Naive thymus-derived CD4-positive, alpha-beta T cell (primary cell): ENCODE data around the gene HIVEP3. TPM values are rescaled to one million over a fixed set of nuclear protein-coding genes. Genes with fewer than 3 reads are reported as not detected.

Experiments used
- ATAC-seq: fragments of 150-1000 bp; cut with Tn5 transposase; 2 replicates; pipeline ENCODE4 v1.10.0; 2021; ENCODE audit warnings: mild to moderate bottlenecking, moderate library complexity
- CTCF ChIA-PET: fragments of 350-600 bp; sonication (Branson Sonifier 250); formaldehyde crosslinking; loops from one replicate; lab custom pipeline; 2021; ENCODE audit warnings: antibody characterized with exemption; lab: Charles Lee
- POLR2A ChIA-PET: fragments of 350-600 bp; sonication (Branson Sonifier 250); formaldehyde crosslinking; loops from one replicate; lab custom pipeline; 2021; ENCODE audit warnings: antibody characterized with exemption, inconsistent platforms; lab: Charles Lee
- DNase-seq, 9 donors: peaks; one replicate each; pipeline versions ENCODE4 v3.0.0 to v3.0.0-alpha.2; 2020 to 2022; ENCODE audit warnings: mixed read lengths in 1 of 9
- H3K27ac ChIP-seq: one replicate; pipeline ENCODE4 v1.7.0; 2013; ENCODE audit warnings: mild to moderate bottlenecking, low read depth, low read length, moderate library complexity
- H3K27me3 ChIP-seq, 2 donors: one replicate each; pipeline ENCODE4 v1.7.0; 2013; ENCODE audit warnings: low read length in 2 of 2, mild to moderate bottlenecking in 2 of 2, moderate library complexity in 2 of 2; ENCODE audit not compliant: control insufficient read depth in 2 of 2, insufficient read depth in 2 of 2
- H3K36me3 ChIP-seq, 3 experiments: 1 replicate in 2 of 3; 2 replicates in 1 of 3; pipeline ENCODE4 v1.7.0; 2013; ENCODE audit warnings: low read length in 3 of 3, mild to moderate bottlenecking in 3 of 3, moderate library complexity in 1 of 3; ENCODE audit not compliant: insufficient read depth in 3 of 3, control insufficient read depth in 2 of 3
- H3K4me1 ChIP-seq, 2 donors: one replicate each; pipeline ENCODE4 v1.7.0; 2013; ENCODE audit warnings: low read length in 2 of 2, mild to moderate bottlenecking in 2 of 2, moderate library complexity in 1 of 2; ENCODE audit not compliant: control insufficient read depth in 2 of 2, insufficient read depth in 2 of 2
- H3K4me3 ChIP-seq: 2 replicates; pipeline ENCODE4 v1.7.0; 2013; ENCODE audit warnings: mild to moderate bottlenecking, low read length
- H3K9me3 ChIP-seq, 3 experiments: 1 replicate in 2 of 3; 2 replicates in 1 of 3; pipeline ENCODE4 v1.7.0; 2013; ENCODE audit warnings: low read length in 3 of 3; ENCODE audit not compliant: control insufficient read depth in 2 of 3
- H3K27ac Mint-ChIP-seq, 9 donors: one replicate each; pipeline ENCODE4 v1.8.0; 2020 to 2022; ENCODE audit warnings: mixed read lengths in 9 of 9, mild to moderate bottlenecking in 8 of 9, moderate library complexity in 5 of 9, inconsistent platforms in 2 of 9
- H3K27me3 Mint-ChIP-seq, 5 donors: one replicate each; pipeline ENCODE4 v1.8.0; 2021 to 2022; ENCODE audit warnings: mixed read lengths in 5 of 5, mild to moderate bottlenecking in 1 of 5
- H3K36me3 Mint-ChIP-seq, 5 donors: one replicate each; pipeline ENCODE4 v1.8.0; 2020 to 2022; ENCODE audit warnings: mixed read lengths in 5 of 5, mild to moderate bottlenecking in 3 of 5, inconsistent platforms in 1 of 5
- H3K4me1 Mint-ChIP-seq, 7 donors: one replicate each; pipeline ENCODE4 v1.8.0; 2020 to 2022; ENCODE audit warnings: mixed read lengths in 7 of 7, mild to moderate bottlenecking in 3 of 7, inconsistent platforms in 1 of 7
- H3K4me3 Mint-ChIP-seq, 10 donors: one replicate each; pipeline ENCODE4 v1.8.0; 2020 to 2022; ENCODE audit warnings: mild to moderate bottlenecking in 10 of 10, mixed read lengths in 10 of 10, moderate library complexity in 6 of 10, inconsistent platforms in 2 of 10
- H3K9me3 Mint-ChIP-seq, 11 donors: one replicate each; pipeline ENCODE4 v1.8.0; 2020 to 2022; ENCODE audit warnings: mixed read lengths in 11 of 11, mild to moderate bottlenecking in 4 of 11, inconsistent platforms in 1 of 11, moderate library complexity in 1 of 11
- intact Hi-C, 2 donors: fragments of 100-400 bp; cut with micrococcal nuclease; formaldehyde crosslinking; loops; one replicate each; pipeline ENCODE4 v1.15.1; 2023
- polyA plus RNA-seq, 2 donors: library from polyadenylated mRNA; unstranded; fragments of 300-500 nt; fragmentation: Illumina TruSeq; gene quantifications; one replicate each; pipeline ENCODE4 v1.2.3, GENCODE V29; 2021
- total RNA-seq, 6 experiments: library from RNA in 5 of 6; stranded (reverse) in 5 of 6; gene quantifications; 1 replicate in 5 of 6; 2 replicates in 1 of 6; pipeline ENCODE4 v1.2.3 and lab custom pipeline; 2021 to 2026

The HIVEP3 gene
- total and polyA plus RNA-seq, 7 experiments from 2014 or later = 4.3 to 19.1 (median 7.0) TPM

GRCh38 chr1:41942278-41942677 lies 23.6 kb upstream of the HIVEP3 start:
- peaks cover 0 to 19% (median 0%) of the 10 kb centered on the region in 7 donors for H3K4me1 Mint-ChIP-seq
- Histone ChIP-seq H3K4me1 (no peaks in the 10 kb centered on the region), H3K4me3 (no peak overlapping the region), H3K27me3 (no peaks in the 10 kb centered on the region), H3K36me3 (no peaks in the 10 kb centered on the region), H3K9me3 (no peaks in the 10 kb centered on the region), H3K27ac (no peak overlapping the region)
- no peak for ATAC-seq
- CTCF ChIA-PET = no interaction called here
- peaks cover 4 to 28% (median 11%) of the 10 kb centered on the region in 5 donors for H3K36me3 Mint-ChIP-seq
- no peak overlapping the region for H3K27ac Mint-ChIP-seq
- DNase-seq = no peak
- no peaks in the 10 kb centered on the region for H3K27me3 Mint-ChIP-seq
- H3K4me3 Mint-ChIP-seq = no peak overlapping the region
- intact Hi-C loops = no loop called here
- peaks cover 0 to 15% (median 6%) of the 10 kb centered on the region in 11 donors for H3K9me3 Mint-ChIP-seq
- POLR2A ChIA-PET = interaction anchor here (0.9 to 1.3 kb wide), 2 partner anchors 23 to 26 kb away, joined by 3 to 4 read pairs; no protein-coding TSS in a partner anchor

DNA sequence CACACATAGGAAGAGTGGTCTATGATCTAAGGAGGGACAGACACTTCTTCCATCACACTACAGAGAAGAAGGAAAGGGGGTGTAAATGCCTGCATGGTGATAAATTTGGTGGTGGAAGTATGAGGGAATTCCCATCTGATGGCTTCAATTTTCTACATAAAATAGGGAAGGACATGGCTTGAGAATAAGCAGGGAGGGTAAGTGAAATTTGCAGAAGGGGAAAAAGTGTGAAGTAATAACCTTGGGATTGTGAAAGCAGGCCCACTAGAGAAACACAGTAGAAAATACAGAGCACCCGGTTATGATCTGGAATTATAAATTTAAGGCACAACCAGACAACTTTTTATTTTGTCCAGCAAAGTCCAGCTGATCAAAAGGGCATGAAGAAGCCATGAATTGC lies 22.7 kb upstream of the HIVEP3 start:
- Mint-ChIP-seq H3K4me3 (no peak overlapping the region), H3K36me3 (peaks cover 4 to 28% (median 14%) of the 10 kb centered on the region in 5 donors), H3K27me3 (no peaks in the 10 kb centered on the region), H3K9me3 (peaks cover 0 to 15% (median 6%) of the 10 kb centered on the region in 11 donors), H3K4me1 (peaks cover 0 to 19% (median 0%) of the 10 kb centered on the region in 7 donors), H3K27ac (no peak overlapping the region)
- H3K27ac ChIP-seq = no peak overlapping the region
- no peaks in the 10 kb centered on the region for H3K27me3 ChIP-seq
- DNase-seq = no peak
- no peak overlapping the region for H3K4me3 ChIP-seq
- intact Hi-C loops = no loop called here
- ChIA-PET CTCF (no interaction called here), POLR2A (no interaction called here)
- no peaks in the 10 kb centered on the region for H3K36me3 ChIP-seq
- H3K4me1 ChIP-seq = no peaks in the 10 kb centered on the region
- no peak for ATAC-seq
- no peaks in the 10 kb centered on the region for H3K9me3 ChIP-seq

DNA sequence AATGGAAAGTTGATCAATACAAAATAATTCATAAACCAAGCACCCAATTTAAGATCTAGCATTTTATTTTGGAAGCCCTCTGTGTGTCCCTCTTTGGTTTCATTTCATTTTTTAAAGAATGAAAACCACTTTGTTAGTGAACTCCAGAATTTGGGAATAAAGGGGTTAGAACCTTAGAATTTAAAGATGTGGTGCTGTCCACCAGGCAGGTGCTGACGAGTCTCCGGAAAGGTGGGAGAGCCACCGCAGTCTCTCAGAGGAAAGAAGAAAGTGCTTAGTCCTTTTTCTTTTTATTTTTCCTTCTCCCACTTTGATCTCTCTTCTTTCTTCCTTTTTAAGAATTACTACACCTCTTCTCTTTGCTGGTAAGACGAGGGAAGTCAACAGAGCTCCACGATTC lies 20.5 kb upstream of the HIVEP3 start:
- Mint-ChIP-seq H3K27me3 (no peaks in the 10 kb centered on the region), H3K36me3 (peaks cover 4 to 28% (median 16%) of the 10 kb centered on the region in 5 donors), H3K27ac (no peak overlapping the region), H3K9me3 (peaks cover 0 to 15% (median 4%) of the 10 kb centered on the region in 11 donors), H3K4me1 (peaks cover 0 to 13% (median 7%) of the 10 kb centered on the region in 7 donors), H3K4me3 (no peak overlapping the region)
- intact Hi-C loops = loop anchor here in 1 of 2 donors (10.0 kb wide), 1 partner anchor 46 kb away; no protein-coding TSS in a partner anchor
- DNase-seq (no peak), ATAC-seq (no peak)
- H3K27me3 ChIP-seq = no peaks in the 10 kb centered on the region
- POLR2A ChIA-PET = no interaction called here
- CTCF ChIA-PET = interaction anchor here (0.7 kb wide), 1 partner anchor 47 kb away, joined by 3 read pairs; no protein-coding TSS in a partner anchor
- no peaks in the 10 kb centered on the region for H3K4me1 ChIP-seq
- H3K4me3 ChIP-seq = no peak overlapping the region
- no peaks in the 10 kb centered on the region for H3K9me3 ChIP-seq
- H3K27ac ChIP-seq = no peak overlapping the region
- H3K36me3 ChIP-seq = no peaks in the 10 kb centered on the region

GRCh38 chr1:41936107-41936506 lies 17.4 kb upstream of the HIVEP3 start:
- no peak overlapping the region for H3K4me3 Mint-ChIP-seq
- Histone ChIP-seq H3K9me3 (no peaks in the 10 kb centered on the region), H3K27me3 (no peaks in the 10 kb centered on the region), H3K4me1 (no peaks in the 10 kb centered on the region), H3K27ac (no peak overlapping the region), H3K36me3 (no peaks in the 10 kb centered on the region), H3K4me3 (no peak overlapping the region)
- DNase-seq (no peak), ATAC-seq (no peak)
- peaks cover 0 to 14% (median 0%) of the 10 kb centered on the region in 11 donors for H3K9me3 Mint-ChIP-seq
- POLR2A ChIA-PET = interaction anchor here (0.6 kb wide), 1 partner anchor 16 kb away, joined by 3 read pairs; no protein-coding TSS in a partner anchor
- CTCF ChIA-PET = no interaction called here
- intact Hi-C loops = loop anchor here in 1 of 2 donors (10.0 kb wide), 1 partner anchor 49 kb away; no protein-coding TSS in a partner anchor
- no peak overlapping the region for H3K27ac Mint-ChIP-seq
- peaks cover 0 to 21% (median 12%) of the 10 kb centered on the region in 5 donors for H3K36me3 Mint-ChIP-seq
- H3K27me3 Mint-ChIP-seq = peaks cover 0 to 13% (median 0%) of the 10 kb centered on the region in 5 donors
- peaks cover 0 to 14% (median 8%) of the 10 kb centered on the region in 7 donors for H3K4me1 Mint-ChIP-seq

GRCh38 chr1:41935226-41935625 lies 16.5 kb upstream of the HIVEP3 start:
- ChIA-PET CTCF (no interaction called here), POLR2A (no interaction called here)

DNA sequence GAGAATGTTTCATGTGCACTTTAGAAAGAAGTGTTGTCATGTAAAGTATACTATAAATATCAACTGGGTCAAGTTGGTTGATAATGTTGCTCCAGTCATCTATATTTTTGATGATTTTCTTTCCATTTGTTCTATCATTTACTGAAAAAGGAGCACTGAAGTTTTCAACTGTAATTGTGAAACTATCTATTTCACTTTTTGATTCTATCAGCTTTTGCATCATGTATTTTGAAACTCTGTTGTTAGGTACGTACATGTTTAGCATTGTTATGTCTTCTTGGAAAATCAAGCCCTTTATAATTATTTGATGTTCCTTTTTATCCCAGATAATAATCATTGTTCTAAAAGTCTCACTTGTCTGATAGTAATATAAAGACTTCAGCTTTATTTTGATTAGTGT lies 14.4 kb upstream of the HIVEP3 start:
- no peaks in the 10 kb centered on the region for H3K9me3 ChIP-seq
- POLR2A ChIA-PET = interaction anchor here (1.6 kb wide), 1 partner anchor 41 kb away, joined by 6 read pairs; no protein-coding TSS in a partner anchor
- H3K4me1 ChIP-seq = no peaks in the 10 kb centered on the region
- Mint-ChIP-seq H3K4me3 (no peak overlapping the region), H3K36me3 (peaks cover 0 to 17% (median 4%) of the 10 kb centered on the region in 5 donors), H3K27me3 (peaks cover 0 to 34% (median 0%) of the 10 kb centered on the region in 5 donors), H3K27ac (no peak overlapping the region), H3K4me1 (peaks cover 0 to 9% (median 1%) of the 10 kb centered on the region in 7 donors), H3K9me3 (peaks cover 0 to 11% (median 0%) of the 10 kb centered on the region in 11 donors)
- no peaks in the 10 kb centered on the region for H3K36me3 ChIP-seq
- no peak overlapping the region for H3K4me3 ChIP-seq
- ATAC-seq (no peak), DNase-seq (no peak)
- no peaks in the 10 kb centered on the region for H3K27me3 ChIP-seq
- H3K27ac ChIP-seq = no peak overlapping the region
- CTCF ChIA-PET = no interaction called here
- intact Hi-C loops = loop anchor here in 1 of 2 donors (10.0 kb wide), 1 partner anchor 52 kb away; no protein-coding TSS in a partner anchor

More at GRCh38 chr1:41935226-41935625, 16.5 kb upstream of the HIVEP3 start:
- Mint-ChIP-seq H3K36me3 (peaks cover 0 to 19% (median 9%) of the 10 kb centered on the region in 5 donors), H3K4me3 (no peak overlapping the region), H3K4me1 (peaks cover 0 to 12% (median 4%) of the 10 kb centered on the region in 7 donors), H3K9me3 (peaks cover 0 to 14% (median 0%) of the 10 kb centered on the region in 11 donors), H3K27ac (no peak overlapping the region), H3K27me3 (peaks cover 0 to 18% (median 0%) of the 10 kb centered on the region in 5 donors)
- Histone ChIP-seq H3K4me3 (no peak overlapping the region), H3K9me3 (no peaks in the 10 kb centered on the region), H3K36me3 (no peaks in the 10 kb centered on the region), H3K27ac (no peak overlapping the region), H3K4me1 (no peaks in the 10 kb centered on the region), H3K27me3 (no peaks in the 10 kb centered on the region)
- no peak for ATAC-seq
- DNase-seq = no peak
- intact Hi-C loops = loop anchor here in 1 of 2 donors (10.0 kb wide), 1 partner anchor 50 kb away; no protein-coding TSS in a partner anchor
